AG10803 (cell line): ENCODE results near the gene S100A13.
"Not testable (repeated sequence)": the region's sequence is repeated elsewhere in the genome, so short reads cannot be mapped to it uniquely, and the experiment has no call there.

Experiments
- DNase-seq: peaks from one replicate; pipeline ENCODE4 v3.0.0; 2010; ENCODE audit warnings: low read depth
- H3K4me3 ChIP-seq: 2 replicates; pipeline ENCODE4 v1.5.1; 2011; ENCODE audit warnings: mild to moderate bottlenecking, low read length, control low read depth
- CTCF ChIP-seq: conservative IDR thresholded peaks from 2 replicates; pipeline ENCODE4 v1.5.1; 2011; ENCODE audit warnings: mild to moderate bottlenecking, low read length, control low read depth, inconsistent platforms

Gene S100A13

GRCh38 chr1:153647346-153647714 lies 20.0 kb upstream of the S100A13 start:
- H3K4me3 ChIP-seq, result no peak overlapping the region
- no peak for DNase-seq
- no peak for TF ChIP-seq CTCF

GRCh38 chr1:153646672-153647345 lies 19.5 kb upstream of the S100A13 start:
- DNase-seq, result no peak
- TF ChIP-seq CTCF, result no peak

DNA sequence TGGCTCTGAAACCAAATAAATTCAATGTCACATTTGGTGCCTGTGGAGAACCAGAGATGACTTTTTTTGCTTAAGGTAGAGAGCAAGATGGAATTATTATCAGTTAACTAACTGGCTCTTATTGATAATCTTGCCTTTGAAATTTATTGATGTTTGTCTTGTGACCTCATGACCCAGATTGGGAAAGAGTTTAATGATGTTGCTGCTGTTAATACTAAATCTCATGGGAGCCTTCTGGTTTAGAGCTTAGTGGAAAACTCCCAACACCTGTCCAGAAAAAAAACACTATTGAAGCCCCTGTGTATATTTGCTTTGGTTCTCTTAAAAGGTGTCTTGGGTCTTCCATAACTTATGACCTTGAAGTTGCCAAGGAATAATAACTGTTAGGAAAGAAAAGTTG lies 16.5 kb upstream of the S100A13 start:
- no peak for DNase-seq
- H3K4me3 ChIP-seq, result no peak overlapping the region
- TF ChIP-seq CTCF, result no peak

More at GRCh38 chr1:153646672-153647345, 19.5 kb upstream of the S100A13 start:
- no peak overlapping the region for H3K4me3 ChIP-seq

DNA sequence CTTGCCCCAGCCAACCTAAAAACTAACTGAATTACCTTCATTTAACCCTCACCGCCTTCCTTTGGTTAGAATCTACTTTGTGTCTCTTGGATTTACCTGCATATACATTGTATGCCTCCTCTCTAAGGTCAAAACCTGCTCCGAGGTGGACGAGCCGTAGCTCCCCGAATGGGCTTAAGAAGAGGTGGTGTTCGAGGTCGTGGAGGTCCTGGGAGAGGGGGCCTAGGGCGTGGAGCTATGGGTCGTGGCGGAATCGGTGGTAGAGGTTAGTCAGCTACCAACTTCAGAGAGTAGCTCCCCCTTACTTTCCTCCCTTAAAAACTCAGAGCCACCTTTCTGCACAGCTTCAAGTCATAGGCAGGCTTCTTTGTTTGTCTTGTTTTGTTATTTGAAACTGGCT lies 15.8 kb upstream of the S100A13 start:
- no peak overlapping the region for H3K4me3 ChIP-seq
- DNase-seq, result no peak
- TF ChIP-seq CTCF, result no peak

DNA sequence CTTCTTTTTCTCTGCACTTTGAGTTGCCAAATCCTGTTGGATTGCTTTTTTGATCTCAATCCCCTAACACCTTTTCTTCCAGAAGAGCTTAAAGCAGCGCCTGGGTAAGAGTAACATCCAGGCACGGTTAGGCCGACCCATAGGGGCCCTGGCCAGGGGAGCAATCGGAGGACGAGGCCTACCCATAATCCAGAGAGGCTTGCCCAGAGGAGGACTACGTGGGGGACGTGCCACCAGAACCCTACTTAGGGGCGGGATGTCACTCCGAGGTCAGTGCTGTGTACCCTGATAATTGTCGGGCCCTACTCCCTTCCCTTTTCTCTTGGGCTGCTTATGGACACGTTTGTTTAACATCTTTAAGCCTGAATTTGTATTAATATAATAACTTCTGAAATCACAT lies 14.9 kb upstream of the S100A13 start:
- no peak for TF ChIP-seq CTCF
- no peak for DNase-seq
- no peak overlapping the region for H3K4me3 ChIP-seq

DNA sequence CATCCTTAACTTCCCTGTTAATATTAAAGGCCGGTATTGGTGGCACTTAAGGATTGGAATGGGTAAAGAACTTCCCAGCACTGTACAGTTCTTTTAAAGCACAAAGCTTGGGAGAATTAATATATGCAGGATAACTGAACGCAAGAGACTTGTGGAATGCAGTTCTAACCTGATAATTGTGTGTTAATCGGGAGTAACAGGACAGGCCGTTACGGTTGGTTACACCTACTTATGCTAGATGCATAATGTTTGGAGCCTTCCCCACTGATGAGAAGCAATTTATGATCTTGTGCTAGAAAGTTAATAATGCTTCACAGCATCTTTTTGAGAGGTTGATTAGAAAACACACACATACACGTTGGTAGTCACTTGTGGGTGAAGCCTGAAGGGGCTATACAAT lies 13.6 kb upstream of the S100A13 start:
- no peak overlapping the region for H3K4me3 ChIP-seq
- no peak for TF ChIP-seq CTCF
- DNase-seq, result no peak

DNA sequence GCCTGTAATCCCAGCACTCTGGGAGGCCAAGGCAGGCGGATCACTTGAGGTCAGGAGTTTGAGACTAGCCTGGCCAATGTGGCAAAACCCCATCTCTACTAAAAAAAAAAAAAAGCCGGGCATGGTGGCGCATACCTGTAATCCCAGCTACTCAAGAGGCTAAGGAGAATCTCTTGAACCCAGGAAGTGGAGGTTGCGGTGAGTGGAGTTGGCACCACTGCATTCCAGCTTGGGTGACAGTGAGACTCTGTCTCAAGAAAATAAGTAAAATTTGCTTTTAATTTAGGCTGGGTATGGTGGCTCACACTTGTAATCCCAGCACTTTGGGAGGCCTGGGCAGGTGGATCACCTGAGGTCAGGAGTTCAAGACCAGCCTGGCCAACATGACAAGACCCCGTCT lies 12.9 kb upstream of the S100A13 start:
- not testable (repeated sequence) for H3K4me3 ChIP-seq, DNase-seq

DNA sequence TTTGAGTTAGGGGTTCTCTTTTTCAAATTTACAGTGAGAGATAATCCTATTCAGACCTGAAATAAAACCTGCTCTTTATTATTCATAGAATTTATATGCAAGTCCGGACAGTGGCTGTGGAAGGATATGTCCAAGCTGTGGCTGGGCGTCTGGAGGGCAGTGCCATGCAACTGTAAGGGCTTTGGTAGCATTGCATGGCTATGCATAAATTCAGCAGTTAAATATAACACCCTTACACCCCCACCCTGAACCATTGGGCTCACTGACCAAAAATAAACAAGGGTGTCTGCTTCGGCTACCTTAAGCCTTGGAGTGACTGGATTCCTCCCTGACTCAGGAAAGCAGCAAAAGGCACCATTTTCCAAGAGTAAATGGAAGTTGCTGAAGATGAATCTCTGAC lies 12.0 kb upstream of the S100A13 start:
- no peak for TF ChIP-seq CTCF
- DNase-seq, result no peak
- H3K4me3 ChIP-seq, result no peak overlapping the region
